Mucosa of descending colon (tissue), 3 donors: ENCODE results near the gene DDX10. TPM values are rescaled to one million over a fixed set of nuclear protein-coding genes. Genes with fewer than 3 reads are reported as not detected.

Experiments
- ATAC-seq: fragments of 200-7000 bp; cut with Tn5 transposase; one replicate; pipeline ENCODE4 v1.9.1; 2020; ENCODE audit warnings: mild to moderate bottlenecking, moderate library complexity
- DNase-seq, 3 donors: peaks; one replicate each; pipeline ENCODE4 v3.0.0-alpha.2; 2020
- H3K36me3 ChIP-seq: fragments of 200-600 bp; one replicate; pipeline ENCODE4 v1.8.0; 2021; ENCODE audit warnings: low read depth, mild to moderate bottlenecking
- H3K4me1 ChIP-seq: fragments of 200-600 bp; one replicate; pipeline ENCODE4 v1.8.0; 2021; ENCODE audit warnings: low read depth, mild to moderate bottlenecking
- H3K4me3 ChIP-seq: fragments of 200-600 bp; one replicate; pipeline ENCODE4 v1.8.0; 2021; ENCODE audit warnings: mild to moderate bottlenecking
- H3K9me3 ChIP-seq: fragments of 200-600 bp; one replicate; pipeline ENCODE4 v1.8.0; 2021; ENCODE audit warnings: mild to moderate bottlenecking
- intact Hi-C, 2 donors: fragments of 100-400 bp; cut with DNase I in 1 of 2; cut with micrococcal nuclease in 1 of 2; formaldehyde crosslinking; loops; one replicate each; pipeline versions ENCODE4 v1.11.0 to v1.11.1; 2022; cut with DNase I, micrococcal nuclease
- total RNA-seq, 3 donors: library from RNA; stranded (reverse); fragmentation: NEBNext Ultra II Directional in 2 of 3; extraction: Animal tissue kit (Norgen Biotek cat#: 25700) in 2 of 3; gene quantifications; one replicate each; pipeline versions ENCODE4 v1.2.1 to v1.2.4, GENCODE V29; 2021 to 2023
- TF ChIP-seq, protein P1 (sequence below): fragments of 200-600 bp; IDR thresholded peaks from one replicate; pipeline ENCODE4 v1.8.0; 2022; ENCODE audit warnings: antibody characterized with exemption, mild to moderate bottlenecking
- donor health status: DM: no; HTN: no; CAD: no; lungs with moderate emphysema.
- donor health status: DM: no; HTN: no; CAD: no.
- donor health status: DM: no; HTN: yes; CAD: no.

Gene DDX10
- total RNA-seq, 3 donors from 2014 or later: 16.1 to 18.3 (median 17.3) TPM

DNA sequence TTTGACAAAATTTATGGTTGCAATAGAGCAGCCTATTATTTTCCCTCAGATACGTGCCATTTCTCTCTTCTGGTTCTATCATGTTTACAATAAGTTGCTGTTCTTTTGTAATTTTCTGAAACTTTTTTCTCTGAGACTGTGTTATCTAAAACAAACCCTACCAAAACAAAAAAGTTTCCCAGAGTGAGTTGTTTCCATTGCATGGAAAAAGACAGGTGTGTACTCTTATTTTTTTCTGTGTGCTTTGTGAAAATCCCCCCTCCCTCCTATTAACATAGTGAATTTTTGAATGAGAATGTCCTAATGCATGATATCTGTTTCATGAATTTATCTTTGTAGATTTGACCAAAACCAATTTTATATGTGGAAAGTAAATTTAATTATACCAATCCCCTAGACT lies 137.6 kb downstream of the DDX10 start:
- DNase-seq (no peak), ATAC-seq (no peak)
- TF ChIP-seq, protein P1, sequence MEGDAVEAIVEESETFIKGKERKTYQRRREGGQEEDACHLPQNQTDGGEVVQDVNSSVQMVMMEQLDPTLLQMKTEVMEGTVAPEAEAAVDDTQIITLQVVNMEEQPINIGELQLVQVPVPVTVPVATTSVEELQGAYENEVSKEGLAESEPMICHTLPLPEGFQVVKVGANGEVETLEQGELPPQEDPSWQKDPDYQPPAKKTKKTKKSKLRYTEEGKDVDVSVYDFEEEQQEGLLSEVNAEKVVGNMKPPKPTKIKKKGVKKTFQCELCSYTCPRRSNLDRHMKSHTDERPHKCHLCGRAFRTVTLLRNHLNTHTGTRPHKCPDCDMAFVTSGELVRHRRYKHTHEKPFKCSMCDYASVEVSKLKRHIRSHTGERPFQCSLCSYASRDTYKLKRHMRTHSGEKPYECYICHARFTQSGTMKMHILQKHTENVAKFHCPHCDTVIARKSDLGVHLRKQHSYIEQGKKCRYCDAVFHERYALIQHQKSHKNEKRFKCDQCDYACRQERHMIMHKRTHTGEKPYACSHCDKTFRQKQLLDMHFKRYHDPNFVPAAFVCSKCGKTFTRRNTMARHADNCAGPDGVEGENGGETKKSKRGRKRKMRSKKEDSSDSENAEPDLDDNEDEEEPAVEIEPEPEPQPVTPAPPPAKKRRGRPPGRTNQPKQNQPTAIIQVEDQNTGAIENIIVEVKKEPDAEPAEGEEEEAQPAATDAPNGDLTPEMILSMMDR: no peak
- Histone ChIP-seq H3K36me3 (no peaks in the 10 kb centered on the region), H3K4me1 (no peaks in the 10 kb centered on the region), H3K4me3 (no peak overlapping the region), H3K9me3 (no peaks in the 10 kb centered on the region)
- intact Hi-C loops: no loop called here

DNA sequence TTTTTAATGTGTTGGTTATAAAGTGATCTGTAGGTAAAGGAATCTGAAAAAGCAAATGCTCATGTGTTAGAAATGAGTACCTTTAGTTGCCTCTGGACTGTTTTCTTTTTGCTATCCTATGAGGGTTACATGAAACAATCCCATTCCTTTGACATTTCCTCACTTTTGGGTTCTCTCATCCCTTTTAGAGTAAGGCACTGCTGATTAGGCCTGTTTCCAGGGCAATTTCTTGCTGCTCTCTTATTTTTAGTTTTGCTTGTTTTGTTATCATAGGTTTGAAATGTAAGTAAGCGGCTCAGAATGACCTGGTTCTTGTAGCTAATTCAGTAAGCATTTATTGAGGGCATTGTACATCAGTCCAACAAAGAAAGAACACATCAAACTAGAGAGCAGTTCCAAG lies 138.9 kb downstream of the DDX10 start:
- no peak overlapping the region for H3K4me3 ChIP-seq
- DNase-seq (no peak), ATAC-seq (no peak)
- H3K4me1 ChIP-seq: no peaks in the 10 kb centered on the region
- no peaks in the 10 kb centered on the region for H3K36me3 ChIP-seq
- H3K9me3 ChIP-seq: no peaks in the 10 kb centered on the region
- intact Hi-C loops: no loop called here
- TF ChIP-seq, protein P1: no peak

DNA sequence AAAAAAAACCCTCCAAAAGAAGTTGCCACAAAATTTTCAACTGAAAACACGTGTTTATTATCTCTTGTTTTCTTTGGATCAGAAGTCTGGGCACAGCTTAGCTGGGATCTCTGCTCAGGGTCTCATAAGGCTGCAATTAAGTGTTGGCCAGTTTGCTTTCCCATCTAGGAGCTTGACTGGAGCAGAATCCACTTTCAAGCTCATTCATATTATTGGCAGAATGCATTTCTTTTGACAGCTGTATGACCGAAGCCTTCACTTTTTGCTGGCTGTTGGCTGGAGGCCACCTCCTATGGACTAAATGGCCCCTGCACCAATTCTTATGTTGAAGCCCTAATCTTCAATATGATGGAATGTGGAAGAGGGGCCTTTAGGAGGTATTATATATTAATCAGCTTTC lies 139.6 kb downstream of the DDX10 start:
- Histone ChIP-seq H3K9me3 (no peaks in the 10 kb centered on the region), H3K4me1 (no peaks in the 10 kb centered on the region), H3K4me3 (no peak overlapping the region), H3K36me3 (no peaks in the 10 kb centered on the region)
- intact Hi-C loops: no loop called here
- TF ChIP-seq, protein P1: no peak
- ATAC-seq (no peak), DNase-seq (no peak)

DNA sequence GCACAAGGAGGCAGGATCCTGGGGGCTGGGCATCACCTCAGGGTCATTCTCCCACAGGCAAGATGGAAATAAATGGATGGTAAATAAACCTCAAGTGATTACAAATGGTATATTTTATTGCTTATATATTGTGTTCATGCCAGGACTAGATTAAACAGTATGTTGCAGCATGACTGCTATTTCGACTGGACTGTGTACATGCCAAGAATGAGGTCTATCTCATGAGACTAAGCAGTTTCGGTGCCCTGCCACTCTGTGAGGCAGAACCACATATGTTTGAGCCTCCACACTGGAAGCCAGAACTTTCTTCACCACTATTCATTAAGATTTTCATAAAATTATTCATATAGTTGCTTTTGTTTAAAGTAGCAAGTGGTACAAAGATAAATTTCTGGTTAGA lies 140.2 kb downstream of the DDX10 start:
- ATAC-seq (no peak), DNase-seq (no peak)
- intact Hi-C loops: no loop called here
- no peak overlapping the region for H3K4me3 ChIP-seq
- H3K36me3 ChIP-seq: no peaks in the 10 kb centered on the region
- no peaks in the 10 kb centered on the region for H3K4me1 ChIP-seq
- TF ChIP-seq, protein P1: no peak
- H3K9me3 ChIP-seq: no peaks in the 10 kb centered on the region

DNA sequence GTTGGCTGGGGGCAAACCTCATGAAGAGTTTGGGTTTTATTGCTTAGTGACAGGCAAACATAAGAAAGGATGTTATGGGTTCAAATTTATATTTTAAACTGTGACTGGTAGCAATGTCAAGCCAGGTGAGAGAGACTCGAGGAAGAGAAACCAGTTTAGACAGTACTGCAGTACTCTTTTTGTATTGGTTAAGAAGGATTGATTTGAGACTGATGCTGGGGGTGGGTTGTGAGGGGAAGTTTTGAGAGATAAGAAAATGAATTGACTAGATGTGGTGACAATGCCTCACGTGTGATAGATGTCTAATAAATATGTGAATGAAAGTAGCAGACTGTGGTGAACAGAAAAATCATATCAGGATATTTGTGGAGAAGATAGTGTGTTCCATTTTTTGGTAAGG lies 142.4 kb downstream of the DDX10 start:
- no peaks in the 10 kb centered on the region for H3K4me1 ChIP-seq
- H3K9me3 ChIP-seq: no peaks in the 10 kb centered on the region
- DNase-seq (no peak), ATAC-seq (no peak)
- intact Hi-C loops: no loop called here
- H3K4me3 ChIP-seq: no peak overlapping the region
- no peaks in the 10 kb centered on the region for H3K36me3 ChIP-seq
- TF ChIP-seq, protein P1: no peak

DNA sequence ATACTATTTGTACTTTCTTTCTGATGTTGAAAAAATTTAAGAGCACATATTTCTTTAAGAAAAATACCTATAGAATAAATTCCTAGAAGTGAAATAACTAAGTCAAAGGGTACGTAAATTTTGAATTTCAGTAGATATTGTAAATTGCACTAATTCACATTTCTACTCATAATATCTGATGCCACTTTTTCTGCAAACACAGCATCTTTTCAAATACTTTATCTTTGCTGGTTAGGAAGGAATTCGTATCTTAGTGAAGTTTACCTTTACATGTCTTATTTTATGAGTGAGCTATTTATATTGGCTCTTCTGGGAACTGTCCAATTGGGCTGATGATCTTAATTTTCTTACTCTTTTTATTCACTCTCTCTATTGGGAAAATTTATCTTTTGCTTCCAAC lies 148.2 kb downstream of the DDX10 start:
- H3K4me1 ChIP-seq: no peaks in the 10 kb centered on the region
- no peaks in the 10 kb centered on the region for H3K9me3 ChIP-seq
- intact Hi-C loops: no loop called here
- H3K36me3 ChIP-seq: no peaks in the 10 kb centered on the region
- no peak overlapping the region for H3K4me3 ChIP-seq
- ATAC-seq (no peak), DNase-seq (no peak)
- TF ChIP-seq, protein P1: no peak
